GM11168 (cell line): Measurements from ENCODE around the gene MRPL4.

Experiments used
- in situ Hi-C: fragments of 300-500 bp; cut with MboI; formaldehyde crosslinking; loops from one replicate; pipeline ENCODE4 v1.12.0; 2022; ENCODE audit warnings: low sequenced_read_pairs; ENCODE audit not compliant: unreplicated experiment

The MRPL4 gene

DNA sequence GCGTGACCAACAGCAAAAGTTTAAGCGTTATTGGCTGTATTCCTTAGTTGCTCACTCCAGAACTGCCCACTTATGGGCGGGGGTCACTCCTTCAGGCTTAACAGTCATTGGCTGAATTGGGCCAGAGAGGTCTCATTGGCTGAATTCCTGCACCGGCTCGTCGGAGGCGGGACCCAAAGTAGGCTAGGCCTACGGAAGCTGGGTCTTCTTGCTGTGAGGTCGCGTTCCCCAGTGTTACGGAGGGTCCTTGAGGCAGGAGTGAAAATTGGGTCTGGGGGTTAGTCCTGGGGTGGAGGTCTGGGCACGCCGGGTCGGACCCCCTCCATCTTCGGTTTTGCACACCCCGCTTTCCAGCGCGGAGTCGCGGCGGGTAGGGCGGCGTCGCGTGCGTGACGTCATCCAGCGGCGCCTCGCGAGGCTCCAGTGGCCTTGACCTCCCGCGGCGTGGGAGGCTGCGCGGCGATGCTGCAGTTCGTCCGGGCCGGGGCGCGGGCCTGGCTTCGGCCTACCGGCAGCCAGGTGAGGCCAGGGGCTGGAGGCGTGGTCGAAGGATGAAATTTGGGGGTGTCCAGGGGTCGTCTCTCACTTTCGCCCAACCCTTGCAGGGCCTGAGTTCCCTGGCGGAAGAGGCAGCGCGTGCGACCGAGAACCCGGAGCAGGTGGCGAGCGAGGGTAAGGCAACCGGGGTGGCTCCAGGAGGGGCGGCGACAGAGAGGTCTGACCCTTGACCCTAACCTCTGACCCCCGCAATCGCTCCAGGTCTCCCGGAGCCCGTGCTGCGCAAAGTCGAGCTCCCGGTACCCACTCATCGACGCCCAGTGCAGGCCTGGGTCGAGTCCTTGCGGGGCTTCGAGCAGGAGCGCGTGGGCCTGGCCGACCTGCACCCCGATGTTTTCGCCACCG is at the start of gene MRPL4:
Gene MRPL4 (plus strand): TSS at position 423 of the 903 bp plus-strand sequence. CDS start 40 bp downstream, at position 463.
- in situ Hi-C loops: no loop called here

DNA sequence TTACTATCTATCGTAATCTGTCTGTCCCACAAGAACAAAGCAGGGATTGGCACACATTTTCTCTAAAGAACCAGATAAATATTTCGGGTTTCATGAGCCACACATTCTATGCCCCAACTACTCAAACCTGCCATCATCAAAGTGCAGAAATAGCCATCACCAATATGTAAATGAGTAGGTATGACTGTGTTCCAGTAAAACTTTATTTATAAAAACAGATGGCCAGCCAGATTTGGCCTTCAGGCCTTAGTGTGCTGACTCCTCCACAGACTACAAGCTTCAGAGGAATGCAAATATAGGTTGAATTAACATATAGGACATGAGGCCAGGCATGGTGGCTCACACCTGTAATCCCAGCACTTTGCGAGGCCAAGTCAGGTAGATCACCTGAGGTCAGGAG is 48.3 kb upstream of the MRPL4 start:
- in situ Hi-C loops: no loop called here

DNA sequence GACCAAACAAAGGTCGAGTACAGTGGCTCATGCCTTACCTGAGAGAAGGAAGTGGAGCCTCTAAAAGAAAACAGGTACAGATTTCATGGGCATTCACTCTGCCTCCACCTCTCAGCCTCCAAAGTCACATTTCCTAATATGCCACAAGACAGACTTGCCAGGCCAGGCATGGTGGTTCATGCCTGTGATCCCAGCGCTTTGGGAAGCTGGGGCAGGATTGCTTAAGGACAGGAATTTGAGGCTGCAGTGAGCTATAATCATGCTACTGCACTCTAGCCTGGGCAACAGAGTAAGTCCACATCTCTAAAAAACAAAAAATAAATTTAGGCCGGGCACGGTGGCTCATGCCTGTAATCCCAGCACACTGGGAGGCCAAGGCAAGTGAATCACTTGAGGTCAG is 46.4 kb upstream of the MRPL4 start:
- in situ Hi-C loops: no loop called here

DNA sequence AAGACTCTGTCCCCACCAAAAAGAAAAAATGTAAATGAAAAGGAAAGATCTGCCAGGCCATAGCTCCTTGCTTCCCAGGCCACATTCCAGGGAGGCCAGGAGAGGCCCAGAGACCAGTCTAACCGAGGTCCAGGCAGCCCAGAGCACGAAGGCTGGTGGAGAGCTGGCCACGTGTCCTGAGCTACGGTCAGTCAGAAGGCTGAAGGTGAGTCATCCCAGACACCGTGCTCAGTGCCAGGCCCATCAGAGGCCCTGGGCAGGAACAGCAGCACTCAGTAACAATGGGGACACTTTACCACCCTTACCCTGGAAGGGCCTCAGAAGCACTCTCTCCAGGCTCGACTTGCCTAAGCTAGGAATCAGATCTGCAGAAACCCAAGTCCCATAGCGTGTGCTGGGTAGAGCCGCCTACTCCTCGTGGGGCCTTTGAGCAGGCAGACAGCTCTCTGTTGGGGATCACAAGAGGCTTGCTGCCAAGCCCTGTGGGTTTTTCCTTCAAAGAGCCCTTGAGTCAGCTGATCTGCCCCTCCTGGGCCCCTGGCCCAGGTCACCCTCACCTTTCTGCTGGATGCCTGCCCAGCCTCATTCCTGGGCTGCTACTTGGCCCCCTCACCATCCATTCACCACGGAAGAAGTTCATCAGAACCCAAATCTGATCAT is 45.7 kb upstream of the MRPL4 start:
- in situ Hi-C loops: no loop called here

DNA sequence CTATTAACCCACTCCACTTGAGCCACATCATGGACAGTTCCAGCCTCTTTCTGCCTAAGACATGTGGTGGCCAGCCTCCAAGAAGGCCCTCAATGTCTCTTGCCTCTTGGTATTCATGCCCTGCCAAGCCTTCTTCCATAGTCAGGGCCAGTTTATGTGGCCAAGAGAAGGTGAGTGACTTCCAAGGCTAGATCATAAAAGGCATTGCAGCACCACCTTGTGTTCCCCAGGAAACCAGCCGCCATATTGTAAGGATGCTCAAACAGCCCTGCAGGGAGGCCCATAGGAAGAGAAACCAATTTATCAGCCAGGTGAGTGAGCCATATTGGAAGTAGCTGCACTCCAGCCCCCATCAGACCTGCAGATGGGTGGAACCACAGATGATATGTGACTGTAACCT is 45.0 kb upstream of the MRPL4 start:
- in situ Hi-C loops: no loop called here

DNA sequence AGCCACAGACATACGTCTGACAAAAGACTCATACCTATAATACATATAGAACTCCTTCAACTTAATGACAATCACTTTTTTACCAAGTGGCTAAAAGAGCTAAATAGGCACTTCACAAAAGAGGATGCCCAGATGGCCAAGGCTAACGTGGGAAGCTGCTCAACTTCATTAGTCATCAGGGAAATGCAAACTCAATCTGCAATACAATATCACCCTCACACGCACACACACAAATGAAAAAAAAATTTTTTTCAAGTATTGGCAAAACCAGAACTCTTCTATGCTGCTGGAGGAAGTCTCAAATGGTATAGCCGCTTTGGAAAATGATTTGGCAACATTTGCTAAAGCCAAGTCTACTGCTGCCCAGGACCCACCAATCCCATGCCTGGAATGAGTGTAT is 42.7 kb upstream of the MRPL4 start:
- in situ Hi-C loops: no loop called here

DNA sequence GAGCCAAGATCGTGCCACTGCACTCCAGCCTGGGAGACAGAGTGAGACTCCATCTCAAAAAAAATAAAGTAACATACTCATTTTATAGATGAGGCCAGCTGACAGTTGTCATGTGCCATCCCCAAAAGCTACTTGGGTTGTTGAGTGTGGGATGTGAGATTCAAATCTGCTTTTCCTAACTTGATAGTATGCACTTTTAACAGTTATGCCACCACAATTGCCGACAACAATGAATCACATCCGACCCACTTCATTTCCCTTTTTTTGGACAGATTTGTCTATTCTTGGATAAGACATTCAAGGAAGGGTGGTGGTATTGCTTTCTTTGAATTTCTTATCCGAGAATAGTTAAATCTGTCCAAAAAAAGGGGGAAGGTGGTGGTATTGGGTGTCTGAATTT is 41.0 kb upstream of the MRPL4 start:
- in situ Hi-C loops: no loop called here

DNA sequence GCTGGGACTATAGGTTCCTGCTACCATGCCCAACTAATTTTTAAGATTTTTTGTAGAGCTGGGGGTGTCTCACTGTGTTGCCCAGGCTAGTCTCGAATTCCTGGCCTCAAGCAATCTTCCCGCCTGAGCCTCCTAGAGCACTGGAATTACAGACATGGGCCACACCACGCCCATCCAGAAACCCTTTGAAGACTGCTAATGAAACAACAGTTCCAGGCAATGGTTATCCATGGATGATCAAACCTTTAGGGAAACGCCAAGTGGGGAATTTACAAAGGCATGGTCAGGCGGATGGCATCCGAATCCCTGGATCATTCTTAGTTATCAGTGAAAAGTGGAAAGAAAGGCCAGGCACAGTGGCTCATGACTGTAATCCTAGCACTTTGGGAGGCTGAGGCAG is 40.3 kb upstream of the MRPL4 start:
- in situ Hi-C loops: no loop called here

DNA sequence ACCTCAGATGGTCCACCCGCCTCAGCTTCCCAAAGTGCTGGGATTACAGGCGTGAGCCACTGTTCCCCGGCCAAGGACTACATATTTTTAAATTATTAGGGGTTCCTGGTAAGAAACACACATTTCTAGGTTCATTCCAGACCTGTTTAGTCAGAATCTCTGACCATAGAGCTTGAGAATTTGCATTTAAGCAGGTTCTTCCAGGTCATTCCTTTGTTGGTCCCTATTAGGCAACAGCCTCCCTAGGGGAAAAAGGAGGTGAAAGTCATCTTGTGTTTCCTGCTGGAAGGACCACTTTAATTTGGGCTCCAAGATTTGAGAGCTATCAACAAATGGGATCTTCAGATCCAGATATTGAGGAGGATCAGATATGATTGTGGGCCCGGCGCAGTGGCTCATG is 37.2 kb upstream of the MRPL4 start:
- in situ Hi-C loops: no loop called here

DNA sequence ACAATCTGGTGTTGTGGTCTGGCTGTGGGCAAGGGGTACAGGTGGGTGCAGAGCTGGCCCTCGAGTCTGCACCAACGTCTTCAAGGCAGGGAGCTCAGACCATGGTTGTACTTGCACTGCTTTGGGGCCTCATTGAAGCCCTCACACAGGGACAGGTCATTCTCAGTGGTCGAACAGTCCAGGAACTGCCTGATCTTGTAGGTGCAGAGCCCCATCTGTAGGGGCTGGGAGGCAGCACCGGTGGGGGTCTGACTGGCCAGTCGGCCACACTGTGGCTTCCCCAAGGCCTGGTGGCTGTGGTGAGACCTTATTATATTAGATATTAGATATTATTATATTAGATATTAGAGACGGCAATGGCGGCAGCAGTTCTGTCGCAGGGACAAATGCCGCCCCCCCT is 34.9 kb upstream of the MRPL4 start:
- in situ Hi-C loops: no loop called here

DNA sequence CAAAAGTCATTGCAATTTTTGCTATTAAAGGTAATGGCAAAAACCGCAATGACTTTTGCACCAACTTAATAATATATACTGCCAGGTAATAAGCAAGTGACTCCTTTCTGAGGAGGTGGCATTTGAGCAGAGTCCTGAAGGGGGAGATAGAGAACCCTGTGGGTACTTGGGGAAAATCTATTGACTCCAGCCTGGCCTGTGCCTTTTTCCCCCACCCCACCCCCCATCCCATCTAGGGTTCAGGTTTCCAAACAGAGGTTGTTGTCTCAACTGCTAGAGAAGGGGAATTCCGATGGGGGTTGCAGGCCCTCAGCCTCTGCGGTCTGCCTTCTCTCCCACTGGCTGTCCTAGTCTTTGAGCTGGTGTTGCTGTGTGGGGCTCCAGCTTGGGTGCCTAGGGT is 32.3 kb upstream of the MRPL4 start:
- in situ Hi-C loops: no loop called here

DNA sequence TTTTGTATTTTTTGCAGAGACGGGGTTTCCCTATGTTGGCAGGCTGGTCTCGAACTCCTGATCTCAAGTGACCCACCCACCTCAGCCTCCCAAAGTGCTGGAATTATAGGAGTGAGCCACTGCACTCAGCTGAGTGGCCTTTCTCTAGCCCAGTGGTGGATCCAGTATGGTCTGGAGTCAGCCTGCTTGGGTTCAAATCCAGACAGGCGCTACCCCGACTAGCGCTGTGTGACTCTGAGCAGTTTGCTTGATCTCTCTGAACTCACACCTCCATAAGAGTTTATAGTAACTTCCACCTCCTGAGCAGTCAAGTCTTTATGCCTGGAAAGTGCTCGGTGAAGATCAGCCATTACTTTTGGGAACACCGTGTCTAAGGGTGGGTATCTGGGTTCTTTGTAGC is 31.3 kb upstream of the MRPL4 start:
- in situ Hi-C loops: no loop called here

DNA sequence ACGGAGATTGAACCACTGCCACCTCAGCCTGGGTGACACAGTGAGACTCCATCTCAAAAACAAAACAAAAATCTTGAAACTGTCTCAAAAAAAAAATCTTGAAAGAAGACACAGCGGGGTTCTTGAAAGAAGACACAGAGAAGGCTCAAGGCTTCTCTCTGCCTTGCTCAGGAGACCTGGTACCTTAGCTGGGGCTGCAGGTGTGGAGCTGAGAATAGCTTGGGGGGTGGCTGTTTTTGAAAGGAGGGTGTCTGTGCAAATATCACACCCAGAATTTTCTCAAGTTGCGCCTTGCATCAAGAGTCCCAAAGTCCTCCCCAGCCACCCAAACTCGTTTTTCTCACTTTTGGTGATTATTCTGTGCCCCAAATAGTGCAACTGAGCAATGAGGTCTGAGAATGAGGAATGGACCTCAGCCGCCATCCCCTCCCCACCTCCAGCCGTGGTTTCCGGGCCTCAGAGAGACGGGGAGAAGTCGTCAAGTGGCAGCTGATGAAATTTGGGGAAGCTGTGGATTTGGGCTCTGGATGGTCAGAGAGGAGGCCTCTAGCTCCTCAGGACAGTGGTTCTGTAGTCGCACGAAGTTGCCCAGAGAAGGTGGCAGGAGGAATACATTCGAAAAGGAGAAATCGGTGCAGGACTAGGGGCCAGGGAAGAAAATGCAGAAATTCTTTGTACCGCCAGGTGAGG is 29.7 kb upstream of the MRPL4 start:
- in situ Hi-C loops: no loop called here

DNA sequence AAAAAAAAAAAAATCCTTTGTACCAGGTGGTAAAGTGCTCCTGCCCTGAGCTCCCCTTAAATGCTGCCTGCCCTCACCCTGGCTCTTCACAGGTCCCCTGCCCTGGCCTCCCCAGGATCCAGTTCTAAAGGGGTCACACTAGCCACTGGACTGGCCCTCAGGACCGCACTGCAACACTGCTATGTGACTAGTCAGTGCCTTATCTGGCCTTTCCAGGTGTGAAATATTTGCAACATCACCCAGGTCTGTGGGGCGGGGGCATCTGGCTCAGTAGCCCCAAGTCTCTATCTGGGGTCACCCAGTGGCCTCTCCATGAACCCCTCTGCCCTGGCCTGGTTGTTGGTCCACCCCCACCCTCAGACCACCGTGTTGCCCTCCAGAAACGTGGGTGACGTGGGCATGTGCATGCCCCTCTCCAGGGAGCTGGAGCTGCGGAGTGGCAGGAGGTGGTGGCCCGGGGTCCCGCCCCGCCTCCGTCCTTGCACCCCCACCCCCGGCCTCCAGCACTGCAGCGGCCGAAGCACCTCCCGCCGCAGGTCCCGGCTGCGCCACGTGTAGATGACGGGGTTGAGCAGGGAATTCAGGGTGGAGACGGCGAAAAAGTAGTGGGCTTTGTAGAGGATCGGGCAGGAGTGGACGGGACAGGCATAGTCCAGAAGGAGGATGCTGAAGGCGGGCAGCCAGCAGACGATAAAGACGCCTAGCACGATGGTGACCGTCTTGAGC is 28.4 kb upstream of the MRPL4 start:
- in situ Hi-C loops: no loop called here

DNA sequence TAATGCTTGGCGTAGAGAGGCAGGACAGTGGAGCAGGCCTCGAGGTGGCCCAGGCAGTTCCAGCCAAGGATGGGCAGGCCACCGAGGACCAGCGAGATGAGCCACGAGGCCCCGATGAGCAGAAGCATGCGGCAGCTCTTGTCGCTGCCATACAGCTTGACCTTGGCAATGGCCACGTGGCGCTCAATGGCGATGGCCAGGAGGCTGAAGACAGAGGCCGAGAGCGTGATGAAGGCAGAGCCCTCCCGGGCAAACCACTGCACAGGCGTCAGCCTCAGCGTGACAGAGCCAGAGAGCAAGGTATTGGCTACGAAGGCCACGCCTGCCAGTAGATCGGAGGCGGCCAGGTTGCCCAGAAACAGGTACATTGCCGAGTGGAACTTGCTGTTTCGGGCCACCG is 27.7 kb upstream of the MRPL4 start:
- in situ Hi-C loops: no loop called here

DNA sequence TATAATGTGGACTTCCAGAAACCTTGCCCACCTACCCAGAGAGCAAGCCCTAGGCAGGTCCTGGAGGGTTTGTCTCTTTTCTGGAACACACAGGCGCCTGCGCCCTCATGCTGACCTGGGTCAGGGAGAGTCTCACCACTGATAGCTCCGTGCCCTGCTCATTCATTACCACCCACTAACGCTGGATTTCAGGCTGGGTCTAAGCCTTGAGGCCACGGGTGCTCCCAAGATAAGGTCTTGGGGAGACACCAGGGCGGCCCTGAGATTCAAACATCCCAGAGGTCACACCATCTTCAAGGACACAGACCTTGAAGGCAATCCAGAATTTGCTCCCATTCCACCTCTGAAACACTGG is 26.0 kb upstream of the MRPL4 start:
- in situ Hi-C loops: loop anchor here (25.0 kb wide), 1 partner anchor 289 kb away; the partner anchor contains the start of gene OLFM2

DNA sequence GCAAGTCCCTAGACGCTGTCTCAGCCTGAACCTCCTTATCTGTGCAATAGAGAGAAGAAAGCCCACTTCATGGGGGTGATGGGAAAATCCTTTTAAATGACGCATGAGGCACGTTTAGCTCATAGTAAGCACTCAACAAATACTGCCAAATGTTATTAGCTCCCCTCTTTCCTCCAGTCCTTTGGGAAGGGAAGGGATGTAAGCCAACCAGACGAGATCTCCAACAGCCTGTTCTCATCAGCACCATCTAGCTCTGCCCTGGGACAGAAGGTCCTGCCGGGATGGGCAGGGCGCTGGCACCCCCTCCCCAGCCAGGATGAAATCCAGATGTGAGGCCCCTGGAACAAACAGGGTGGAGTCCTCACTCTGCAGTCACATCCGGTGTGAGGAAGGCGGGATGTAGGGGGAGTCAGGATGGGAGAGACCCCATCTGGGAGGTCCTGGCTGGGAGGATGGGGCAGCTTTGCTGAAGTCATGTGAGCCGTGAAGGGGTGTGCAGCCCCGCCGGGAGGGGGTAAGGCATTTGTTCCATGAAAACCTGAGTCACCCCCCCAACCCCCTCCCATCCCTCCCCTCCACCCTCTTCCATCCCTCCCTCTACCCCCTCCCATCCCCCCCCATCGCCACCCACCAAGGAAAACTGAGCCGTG is 25.5 kb upstream of the MRPL4 start:
- in situ Hi-C loops: loop anchor here (25.0 kb wide), 1 partner anchor 289 kb away; the partner anchor contains the start of gene OLFM2

DNA sequence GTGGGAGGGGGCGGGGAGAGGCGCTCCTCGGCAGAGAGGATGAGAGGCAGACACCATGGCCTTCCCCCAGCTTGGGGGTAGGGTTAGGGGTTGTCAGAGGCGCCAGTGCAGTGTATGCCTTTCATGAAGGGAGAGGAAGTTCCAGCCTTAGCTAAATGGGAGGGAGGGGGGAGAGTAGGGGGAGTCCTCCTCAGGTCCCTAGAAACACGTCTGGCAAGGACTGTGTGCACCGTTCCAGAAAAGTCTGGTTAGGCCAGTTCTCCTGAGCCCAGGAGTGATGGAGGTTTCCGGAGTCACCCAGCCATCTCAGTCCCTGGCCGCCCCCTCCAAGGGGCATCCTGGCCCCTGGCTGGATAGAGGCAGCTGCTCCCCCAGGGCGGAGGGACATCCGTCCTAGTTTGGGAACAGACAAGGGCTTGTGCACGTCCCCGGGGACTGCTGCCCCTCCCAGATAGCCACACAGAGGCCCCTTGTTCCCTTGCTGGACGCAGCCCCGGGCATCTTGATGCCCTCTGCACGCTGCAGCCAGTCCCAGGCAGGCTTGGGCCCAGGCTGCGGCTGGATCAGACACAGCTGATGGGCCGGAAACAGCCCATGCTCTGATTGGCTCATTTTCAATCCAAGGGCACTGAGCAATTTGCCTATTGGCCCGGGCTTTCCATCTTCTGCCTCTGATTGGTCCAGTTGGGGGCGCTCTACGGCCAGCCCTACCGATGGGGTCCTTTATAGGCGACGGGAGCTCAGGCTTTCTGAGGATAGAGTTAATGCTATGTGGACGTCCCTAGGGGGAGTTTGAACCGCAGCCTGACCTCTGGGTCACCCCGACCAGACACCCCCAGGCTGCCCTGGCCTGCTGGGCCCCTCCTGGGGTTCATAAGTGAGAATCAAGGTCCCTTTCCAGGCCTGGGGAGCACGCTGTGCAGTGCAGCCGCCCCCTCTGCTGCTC is 24.7 kb upstream of the MRPL4 start:
- in situ Hi-C loops: loop anchor here (25.0 kb wide), 1 partner anchor 290 kb away; the partner anchor contains the start of gene OLFM2

DNA sequence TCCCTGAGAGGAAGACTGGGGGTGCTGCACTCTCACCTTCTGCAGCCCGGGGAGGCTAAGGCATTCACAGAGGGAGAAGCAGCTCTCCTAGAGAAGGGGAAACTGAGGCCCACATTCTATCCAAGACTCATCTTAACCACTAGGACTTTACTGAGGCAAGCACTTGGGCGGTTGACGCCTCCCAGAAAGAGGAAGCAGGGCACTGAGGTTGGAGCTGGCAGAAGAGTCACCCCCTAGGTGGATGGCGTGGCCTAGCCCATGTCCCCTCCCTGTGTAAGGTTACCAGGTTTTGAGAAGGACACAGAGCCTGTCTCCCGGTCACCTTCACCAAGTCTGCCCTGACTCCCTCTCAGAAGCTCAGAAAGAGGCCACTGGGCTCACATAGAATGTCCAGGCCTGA is 23.6 kb upstream of the MRPL4 start:
- in situ Hi-C loops: loop anchor here (25.0 kb wide), 1 partner anchor 291 kb away; the partner anchor contains the start of gene OLFM2
